ELR (cell line): Measurements from ENCODE around the gene ARHGAP4.

Source experiments
- DNase-seq: peaks from one replicate; pipeline ENCODE4 v3.0.0-alpha.2; 2015; ENCODE audit warnings: low read depth

The ARHGAP4 gene

DNA sequence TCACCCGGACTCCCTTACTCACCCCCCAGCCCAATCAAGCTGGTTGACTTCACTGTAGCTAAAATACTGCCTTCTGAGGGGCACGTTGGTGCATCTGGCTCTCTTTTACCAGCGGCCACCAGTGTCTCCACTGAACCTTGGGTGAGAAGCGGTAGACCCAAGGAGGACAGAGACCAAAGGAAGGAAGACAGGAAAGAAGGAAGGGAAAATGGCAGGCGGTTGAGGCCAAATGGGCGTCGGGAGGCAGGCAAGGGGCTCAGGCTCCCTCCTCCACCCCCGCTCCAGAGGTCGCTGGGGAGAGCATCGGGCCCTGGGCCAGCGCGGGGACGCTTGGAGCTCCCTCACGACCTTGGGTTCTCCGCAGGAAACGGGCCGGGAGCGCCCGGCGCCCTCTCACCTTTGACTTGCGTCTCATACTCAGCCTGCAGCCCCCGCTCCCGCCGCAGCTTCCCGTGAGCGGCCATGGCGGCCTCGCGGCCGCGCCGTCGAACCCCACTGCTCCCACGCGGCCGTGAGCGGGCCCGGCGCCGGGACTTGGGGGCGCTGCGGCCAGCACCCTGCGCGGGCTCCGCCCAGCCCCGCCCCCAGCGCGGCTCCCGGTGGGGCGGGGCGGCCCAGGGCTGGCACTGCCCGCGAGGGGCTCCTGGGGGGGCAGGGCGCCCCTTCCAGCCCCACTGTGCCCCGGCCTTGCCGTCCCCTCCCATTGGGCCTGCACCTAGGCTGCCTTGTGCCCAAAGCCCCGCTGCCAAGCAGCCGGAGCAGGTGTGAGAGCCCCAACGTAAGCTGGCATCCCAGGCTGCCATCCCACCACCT lies at the start of gene ARHGAP4:
ARHGAP4 (minus strand) TSS at position 526 of the 813 bp plus-strand sequence; CDS start at position 464, 62 bp downstream.
- DNase-seq = no peak

DNA sequence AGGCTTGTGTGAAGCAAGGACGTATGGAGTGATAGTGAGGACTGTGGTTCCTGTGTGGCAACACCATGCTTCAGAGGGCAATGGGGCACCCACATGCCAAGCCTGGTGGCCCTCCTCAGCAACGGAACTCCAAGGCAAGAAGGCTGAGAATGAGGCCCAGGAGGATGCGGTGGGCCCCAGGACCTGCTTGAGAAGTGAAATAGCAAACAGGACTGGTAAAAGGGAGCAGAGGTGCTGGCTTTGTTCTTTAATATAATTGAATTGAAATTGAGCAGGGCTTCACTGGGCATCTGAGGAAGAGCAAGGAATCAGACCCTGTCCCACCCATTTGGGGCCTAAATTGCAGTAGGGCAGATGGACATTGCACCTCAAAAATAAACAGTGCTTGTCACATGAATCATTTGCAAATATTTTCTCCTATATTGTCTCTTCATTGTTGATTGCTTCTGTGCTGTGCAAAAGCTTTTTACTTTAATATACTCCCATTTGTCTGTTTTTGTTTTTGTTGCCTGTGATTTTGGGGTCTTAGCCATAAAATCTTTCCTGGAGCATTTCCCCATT lies 48.7 kb upstream of the ARHGAP4 start:
- DNase-seq = no peak

DNA sequence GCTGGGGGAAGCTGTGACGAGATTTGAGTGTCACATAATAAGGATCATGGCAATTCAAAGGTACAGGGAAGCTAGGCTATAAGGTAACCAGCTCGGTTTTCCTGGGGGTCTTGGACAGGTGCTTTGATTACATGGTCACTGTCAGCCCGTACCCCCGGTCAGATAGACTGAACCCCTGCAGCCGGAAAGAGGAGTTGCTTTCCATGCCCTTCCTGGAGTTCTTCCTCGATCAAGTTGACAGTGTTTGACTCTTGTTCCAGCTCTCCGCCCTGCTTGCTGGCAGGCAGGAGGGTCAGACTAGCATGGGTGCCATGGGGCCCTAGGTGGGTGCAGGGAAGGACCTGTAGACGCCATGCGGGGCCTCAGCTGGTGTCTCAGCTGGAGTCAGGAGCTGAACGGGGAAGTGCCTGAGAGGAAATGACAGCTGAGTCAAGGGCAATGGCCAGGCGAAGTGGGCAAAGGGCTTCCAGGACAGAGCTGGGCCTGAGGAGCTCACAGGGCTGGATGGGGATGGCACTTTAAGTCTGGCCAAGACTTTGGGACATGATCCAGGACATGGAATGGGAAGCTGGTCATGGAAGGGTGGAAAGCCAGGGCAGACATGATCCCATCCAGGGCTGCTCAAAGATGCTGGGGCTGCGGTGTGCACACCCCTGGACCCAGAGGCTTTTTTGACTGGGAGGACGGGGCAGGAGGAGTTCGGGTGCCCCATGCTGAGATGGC lies 48.1 kb upstream of the ARHGAP4 start:
- DNase-seq = no peak

DNA sequence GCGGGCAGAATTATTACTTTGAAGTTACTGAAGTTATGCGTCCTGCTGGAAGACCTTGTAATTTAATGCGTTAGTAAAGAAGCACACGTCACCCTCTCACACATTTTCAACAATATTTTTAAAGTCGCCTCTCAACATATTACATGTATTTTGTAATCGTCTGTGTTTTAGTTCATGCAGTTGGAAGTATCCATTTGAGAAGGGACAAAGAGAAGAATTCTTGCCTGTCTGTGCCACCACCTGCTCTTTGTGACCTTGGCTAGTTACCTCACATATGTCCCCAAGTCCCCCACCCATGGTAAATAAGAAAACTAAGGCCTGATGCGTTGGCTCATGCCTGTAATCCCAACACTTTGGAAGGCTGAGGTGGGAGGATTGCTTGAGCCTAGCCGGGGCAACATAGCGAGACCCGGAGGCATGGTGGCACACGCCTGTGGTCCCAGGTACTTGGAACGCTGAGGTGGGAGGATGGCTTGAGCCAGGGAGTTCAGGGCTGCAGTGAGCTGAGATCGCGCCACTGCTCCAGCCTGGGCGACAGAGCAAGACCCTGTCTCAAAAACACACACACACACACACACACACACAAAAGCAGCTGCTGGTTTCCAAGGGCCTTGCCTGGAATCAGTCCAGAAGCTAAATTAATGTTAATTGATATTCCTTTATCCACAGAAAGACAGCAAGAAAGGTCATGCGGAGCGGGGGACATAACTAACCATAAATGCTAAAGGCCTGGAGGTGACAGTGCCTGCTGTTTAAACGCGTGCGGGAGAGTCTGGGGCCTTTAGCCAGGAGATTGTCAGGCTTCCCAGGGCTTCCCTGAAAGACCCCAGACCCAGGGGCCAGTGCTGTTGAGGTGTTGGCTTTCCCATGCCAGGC lies 47.3 kb upstream of the ARHGAP4 start:
- no peak for DNase-seq

DNA sequence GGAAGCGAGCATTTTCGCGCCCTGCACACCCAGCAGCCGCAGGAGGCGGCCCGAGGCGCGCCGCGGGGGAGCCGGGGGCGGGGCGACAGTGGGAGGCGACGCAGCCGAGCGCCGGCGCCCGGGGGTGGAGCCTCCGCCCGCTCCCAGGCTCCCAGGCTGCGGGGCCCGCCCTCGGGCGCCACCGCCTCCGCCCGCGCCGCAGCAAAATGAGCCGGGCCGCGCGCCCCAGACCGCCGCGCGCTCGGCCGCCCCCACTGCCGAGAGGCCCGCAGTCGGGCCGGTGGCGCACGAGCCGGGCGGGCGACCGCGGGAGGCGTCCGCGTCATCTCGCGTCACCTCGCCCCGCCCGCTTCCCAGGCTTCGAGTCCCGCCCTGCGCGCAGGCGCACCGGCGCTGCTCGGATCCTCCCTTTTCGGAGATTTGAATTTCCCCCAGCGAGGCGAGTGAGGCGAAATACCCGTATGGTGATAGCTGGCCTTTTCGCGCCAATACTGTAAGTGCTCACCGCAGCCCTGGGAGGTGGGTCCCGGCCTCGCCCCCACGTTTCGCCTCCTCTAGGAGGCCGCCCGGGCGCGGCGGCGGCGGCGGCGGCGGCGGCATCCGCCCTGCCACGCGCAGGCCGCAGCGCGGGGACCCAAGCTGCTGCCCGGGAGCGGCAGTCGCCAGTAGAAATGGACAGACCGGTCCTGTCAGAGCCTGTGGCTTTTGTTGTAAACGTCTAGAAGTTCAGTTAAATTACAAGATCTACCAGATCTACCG lies 46.5 kb upstream of the ARHGAP4 start, which contains the start of gene TMEM187:
TMEM187 (plus strand) TSS at position 387 of the 759 bp plus-strand sequence. CDS start 9,309 bp downstream, outside the sequence.
- peak; percentile 93 for DNase-seq

DNA sequence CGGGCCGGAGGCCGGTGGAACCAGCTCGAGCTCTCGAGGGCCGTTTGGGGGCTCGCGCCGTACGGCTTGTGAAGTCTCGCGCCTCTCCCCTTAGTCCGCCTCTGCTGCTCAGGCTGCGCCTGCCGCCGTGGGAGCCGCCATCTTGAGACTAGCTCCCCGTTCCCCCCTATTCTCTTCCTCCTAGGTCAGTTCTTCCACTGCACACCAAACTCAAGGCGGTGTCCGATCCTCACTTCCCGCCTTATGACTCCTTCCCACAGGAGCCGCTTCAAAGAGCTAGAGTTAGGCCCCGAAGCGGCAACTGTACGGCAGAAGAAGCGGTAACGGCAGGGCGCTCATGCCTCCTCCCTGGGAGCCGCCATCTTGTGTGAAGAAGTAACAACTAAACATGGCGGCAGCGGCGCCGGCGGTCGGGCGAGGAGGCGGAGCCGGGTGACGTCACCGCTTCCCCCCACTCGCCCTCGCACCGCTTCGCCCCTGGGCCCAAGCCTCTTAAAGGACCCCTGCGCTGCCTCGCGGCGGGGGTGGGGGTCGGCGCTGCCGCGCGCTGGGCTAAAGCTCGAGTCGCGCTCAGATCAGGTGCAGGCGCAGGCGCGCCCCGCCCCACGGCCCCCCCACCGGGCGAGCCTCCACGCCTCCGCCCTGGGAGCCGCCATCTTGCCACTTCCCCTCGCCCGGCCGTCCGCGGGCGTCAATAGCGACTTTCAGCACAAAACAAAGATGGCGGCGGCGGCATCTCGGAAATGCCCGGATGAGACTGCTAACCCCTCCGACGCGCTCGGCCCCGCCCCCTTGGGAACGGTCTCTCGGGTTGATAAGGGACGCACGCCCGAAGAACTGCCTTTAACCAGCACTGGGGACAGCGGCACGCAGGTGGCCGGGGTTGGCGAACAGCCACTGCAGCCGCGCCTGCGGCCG lies 45.6 kb upstream of the ARHGAP4 start, which contains the start of gene HCFC1:
HCFC1 (minus strand) TSS at position 369 of the 918 bp plus-strand sequence. CDS start 978 bp downstream, outside the sequence.
- peak; percentile 89 for DNase-seq

DNA sequence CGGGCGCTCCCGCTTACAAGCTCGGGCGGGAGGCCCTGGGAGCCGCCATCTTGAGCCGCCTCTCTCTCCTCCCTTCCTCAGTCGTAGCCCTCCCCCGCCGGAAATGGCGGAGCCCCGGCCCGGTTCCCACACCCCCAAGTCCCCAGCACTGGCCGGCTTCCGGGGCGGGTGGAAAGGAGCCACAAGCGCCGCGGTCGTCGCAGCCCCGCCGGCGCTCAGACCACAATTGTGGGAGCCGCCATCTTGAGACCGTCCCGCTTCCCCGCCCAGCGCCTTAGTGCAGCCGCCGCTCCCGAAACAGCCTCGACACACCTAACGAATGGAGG lies 45.0 kb upstream of the ARHGAP4 start:
- DNase-seq = peak; percentile 90

DNA sequence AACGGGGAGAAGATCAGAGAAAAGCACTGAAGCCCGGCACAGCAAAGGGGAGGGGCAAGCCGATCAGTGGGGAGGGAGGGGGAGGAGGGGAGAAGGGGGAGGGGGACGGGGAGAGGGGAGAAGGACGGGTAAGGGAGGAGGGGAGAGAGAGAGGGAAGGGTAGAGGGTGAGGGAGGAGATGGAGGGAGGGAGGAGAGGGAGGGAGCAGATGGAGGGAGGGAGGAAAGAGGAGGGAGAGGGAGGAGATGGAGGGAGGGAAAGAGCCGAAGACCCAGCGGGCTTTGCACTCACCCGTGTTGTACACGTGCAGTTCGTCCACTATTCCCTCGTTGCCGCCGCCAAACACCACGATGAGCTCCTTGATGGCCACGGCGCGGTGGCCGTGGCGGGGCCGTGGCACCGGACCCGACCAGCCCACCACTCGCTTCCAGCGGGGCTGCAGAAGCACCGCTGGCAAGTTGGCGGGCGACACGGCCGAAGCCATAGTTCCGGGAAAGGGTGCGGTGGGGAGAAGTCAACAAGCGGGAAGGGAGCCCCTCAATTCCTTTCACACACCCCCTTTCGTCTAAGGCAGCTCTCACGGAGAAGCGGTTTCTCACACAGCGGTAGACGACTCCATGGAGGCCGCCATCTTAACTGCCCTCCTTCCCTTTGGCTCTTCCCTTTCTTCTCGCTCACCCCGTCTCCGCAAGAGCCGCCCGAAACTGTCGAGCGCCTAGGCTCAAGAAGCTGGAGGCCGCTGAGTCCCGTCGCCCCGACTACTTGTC lies 44.5 kb upstream of the ARHGAP4 start:
- peak; percentile 58 for DNase-seq

DNA sequence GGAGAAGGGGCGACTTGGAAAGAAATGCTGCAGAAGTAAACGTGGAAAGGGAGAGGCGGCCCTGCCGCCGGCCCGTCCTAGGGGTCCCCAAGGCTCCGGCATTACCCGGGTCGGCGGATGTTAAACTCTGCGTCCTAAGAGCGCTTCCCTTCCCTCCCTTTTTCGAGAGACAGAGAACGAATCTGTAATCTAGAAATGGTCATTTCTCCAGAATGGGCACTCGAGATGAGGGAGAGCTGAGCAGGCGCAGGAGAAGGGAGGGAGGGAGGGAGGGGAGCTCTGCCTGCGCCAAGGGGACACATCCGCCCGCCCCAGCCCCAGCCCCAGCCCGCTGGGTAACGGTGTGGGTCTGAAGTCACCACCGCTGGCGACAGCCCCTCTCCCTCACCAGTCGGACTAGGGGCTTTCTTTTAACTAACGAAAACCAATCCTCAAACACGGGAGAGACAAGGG lies 43.9 kb upstream of the ARHGAP4 start:
- DNase-seq = peak; percentile 30

DNA sequence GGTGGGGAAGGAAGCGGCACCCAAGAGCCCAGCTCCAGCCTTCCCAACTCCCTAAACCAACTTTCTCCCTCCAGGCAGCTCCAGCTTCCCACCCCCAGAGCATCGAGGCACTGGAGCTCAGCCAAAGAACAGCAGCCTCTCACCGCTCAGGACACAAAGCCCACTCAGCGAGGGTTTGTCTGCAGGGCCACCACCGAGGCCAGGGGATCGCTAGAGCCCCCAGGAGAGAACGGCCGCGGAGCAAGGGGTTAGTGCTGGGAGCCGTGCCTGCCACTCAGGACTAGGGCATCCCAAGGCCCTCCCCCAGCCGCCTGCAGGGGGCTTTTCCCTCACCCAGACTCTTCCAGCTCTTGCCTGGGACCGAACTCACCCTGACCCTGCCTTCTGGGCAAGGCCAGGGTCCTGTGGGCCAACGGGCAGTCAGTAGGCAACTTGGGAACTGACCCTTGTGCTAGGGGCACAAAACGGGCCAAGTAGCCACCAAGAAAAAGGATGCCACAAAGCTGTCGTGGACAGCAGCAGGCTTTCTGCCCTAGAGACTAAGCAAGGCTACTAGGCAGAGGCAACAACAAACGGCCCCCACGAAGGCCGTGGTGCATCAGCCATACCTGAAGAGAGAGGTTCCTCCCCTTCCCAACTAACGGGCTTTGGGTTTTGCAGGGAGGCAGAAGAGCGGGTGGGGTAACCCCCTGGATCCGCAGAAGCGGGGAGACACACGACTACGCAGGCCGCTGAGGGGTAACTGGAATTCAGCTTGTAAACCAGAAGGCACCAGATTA lies 43.2 kb upstream of the ARHGAP4 start:
- DNase-seq = no peak

DNA sequence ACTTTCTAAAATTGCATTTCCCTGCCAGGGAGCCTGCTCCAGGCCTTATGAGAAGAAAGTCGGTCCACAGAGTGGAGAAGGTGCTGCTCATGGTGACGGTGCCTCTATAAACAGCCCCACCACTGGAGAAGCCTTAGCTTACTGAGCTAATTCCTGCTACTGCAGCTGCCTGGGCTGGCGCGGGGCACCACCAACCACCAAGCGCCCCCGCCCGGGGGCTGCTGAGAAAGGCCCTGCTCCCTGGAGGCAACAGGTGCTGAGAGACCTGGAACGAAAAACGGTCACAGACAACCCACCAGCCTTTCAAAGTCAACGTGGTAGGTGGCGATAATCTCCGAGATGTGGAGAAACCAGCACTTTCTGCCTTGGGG lies 42.7 kb upstream of the ARHGAP4 start:
- no peak for DNase-seq

DNA sequence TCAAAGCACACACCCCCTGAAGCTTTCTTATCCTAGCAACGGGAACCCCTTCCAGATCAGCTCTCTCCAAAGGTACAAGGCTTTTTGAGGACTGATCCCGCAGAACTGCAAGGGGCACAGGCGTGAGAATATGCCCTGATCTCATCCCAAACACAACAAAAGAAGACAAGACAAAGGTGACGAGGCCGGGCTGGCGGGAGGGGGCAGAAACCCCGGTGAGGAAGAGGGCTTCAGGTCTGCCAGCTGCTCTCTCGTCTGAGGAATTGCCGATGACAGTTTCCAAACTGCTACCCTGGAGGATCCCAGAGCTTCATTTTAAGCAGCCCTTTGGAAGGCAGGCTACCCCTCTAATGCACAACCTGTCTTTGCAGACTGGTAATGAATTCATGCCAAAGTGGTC lies 42.2 kb upstream of the ARHGAP4 start:
- DNase-seq = no peak

DNA sequence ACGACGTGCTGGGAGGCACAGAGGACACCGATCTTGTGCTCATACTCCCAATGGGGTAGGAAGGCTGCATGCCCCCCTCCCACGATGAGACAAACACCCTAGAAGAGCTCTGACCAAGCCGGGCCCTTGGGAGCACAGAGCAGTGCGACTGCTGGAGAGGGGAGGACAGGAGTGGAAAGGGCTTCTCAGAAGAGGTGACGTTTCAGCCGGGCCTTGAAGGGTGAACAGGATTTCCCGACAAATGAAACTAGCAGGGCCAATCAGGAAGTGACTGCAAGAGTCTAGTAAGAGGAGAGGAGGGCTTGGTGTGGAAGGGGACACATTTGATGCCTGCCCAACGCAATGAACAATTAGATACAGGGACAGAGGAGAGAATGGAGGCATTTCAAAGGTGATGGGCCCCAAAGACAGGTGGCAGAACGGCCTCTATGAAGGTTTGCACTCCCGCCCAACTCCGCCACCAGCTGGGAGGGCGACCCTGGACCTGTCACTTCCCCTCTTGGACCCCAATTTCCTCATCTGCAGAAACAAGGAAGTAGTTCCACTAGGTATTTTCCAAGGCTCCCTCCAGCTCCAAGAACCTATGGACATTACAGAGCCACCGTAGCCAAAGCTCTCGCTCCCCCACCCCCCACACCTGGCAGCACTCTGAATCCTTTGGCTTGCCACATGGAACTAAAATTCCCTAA lies 41.6 kb upstream of the ARHGAP4 start:
- no peak for DNase-seq

DNA sequence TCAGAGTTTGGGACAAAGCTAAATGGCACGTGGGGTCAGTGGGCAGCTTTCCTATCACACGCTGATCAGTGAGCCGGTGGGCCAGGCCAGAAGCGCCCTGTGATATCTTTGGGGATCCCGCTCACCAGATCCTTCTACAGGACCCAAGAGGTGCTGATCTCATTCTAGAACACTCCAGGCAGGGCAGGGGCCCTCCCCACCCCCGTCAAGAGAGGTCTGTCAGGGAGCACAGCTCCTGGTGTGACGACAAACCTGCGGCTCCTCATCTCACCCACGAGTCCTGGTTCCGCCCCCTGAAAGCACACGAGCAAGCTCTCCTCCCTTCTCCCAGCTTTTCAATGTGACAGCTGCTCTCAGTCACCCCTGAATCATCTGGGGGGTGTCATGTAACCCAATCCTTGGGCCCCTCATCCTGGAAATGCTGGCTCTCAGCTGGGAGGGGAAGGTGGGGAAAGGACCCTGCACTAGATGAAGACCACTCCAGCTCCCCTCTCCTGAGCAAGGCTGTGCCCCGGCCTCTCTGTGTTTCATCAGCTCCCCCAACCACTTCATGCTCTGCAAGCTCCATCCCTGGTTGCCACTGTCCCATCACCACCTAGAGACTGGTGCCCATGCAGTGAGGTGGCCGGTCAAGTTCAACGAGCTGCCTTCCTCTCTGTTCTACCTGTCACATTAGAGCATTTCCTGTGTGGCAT lies 40.9 kb upstream of the ARHGAP4 start:
- peak; percentile 25 for DNase-seq

DNA sequence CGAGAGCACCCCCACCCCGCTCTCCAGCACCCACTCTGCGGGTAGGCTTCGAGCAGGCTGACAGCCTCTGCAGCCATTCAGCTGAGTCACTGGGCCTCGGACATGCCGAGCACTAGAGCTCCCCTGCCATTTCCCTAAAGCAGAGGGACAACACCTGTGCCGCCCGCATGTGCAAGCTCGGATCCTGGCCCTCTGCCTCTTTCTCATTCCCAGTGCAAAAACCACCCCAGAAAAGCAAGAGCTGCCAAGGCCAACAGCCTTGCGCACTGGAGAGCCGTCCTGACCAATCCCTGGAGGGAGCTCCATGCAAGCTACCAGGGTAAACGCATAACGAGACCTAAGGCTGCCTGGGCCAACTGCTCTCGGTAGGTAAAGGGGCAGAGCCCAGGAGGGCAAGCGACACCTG lies 40.2 kb upstream of the ARHGAP4 start:
- DNase-seq = no peak

DNA sequence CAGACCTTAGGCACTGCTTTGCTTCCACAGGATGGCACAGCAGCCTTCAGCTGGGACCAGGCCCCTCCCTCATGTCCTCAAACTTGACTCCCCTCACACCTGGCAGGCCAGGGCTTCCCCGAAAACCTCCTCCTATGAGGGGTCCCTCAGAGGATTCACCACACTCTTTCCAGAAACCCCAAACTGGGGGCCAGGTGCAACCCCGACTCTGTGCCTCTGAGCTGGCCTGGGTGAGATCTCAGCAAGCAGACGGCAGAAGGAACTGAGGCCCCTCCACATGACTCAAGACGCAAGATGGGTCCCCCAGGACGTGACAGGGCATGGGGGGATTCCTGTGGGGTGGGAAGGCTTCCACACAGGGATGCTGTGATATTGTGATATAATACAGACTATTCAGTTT lies 39.3 kb upstream of the ARHGAP4 start:
- DNase-seq = no peak

DNA sequence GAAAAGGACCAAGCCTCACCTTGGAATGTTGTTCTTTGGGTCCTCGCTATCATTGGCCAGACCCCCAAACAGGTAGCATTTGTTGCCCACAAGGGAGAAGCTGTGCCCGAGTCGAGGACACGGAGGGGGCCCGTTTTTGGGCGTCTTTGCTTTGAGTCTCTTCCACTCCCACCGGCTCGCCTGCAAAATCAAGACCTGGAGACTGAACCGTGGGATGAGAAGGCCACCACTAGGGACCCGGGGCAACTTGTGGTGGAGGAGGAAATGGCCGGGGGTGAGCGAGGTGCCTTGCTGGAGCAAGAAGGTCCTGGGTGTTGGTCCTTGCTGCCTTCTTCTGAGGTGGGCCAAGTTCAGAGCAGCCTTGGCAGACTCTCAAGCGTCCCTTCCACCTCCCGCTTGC lies 38.0 kb upstream of the ARHGAP4 start:
- DNase-seq = no peak
